Kidney glomerular epithelial cell (primary cell): Measurements from ENCODE around the gene IGF2R.
"Not testable (repeated sequence)": the region's sequence is repeated elsewhere in the genome, so short reads cannot be mapped to it uniquely, and the experiment has no call there.

ENCODE experiments used
- DNase-seq: peaks from one replicate; lab custom pipeline; 2025; lab: John Stamatoyannopoulos, UW

Gene IGF2R

GRCh38 chr6:160124007-160124406, 155.1 kb downstream of the IGF2R start:
- no peak for DNase-seq

GRCh38 chr6:160124605-160125004, 155.7 kb downstream of the IGF2R start:
- DNase-seq: no peak

- not testable (repeated sequence) for DNase-seq
These were observed 156.2 kb downstream of the IGF2R start for GRCh38 chr6:160125105-160125504.

GRCh38 chr6:160127270-160128124, 158.6 kb downstream of the IGF2R start:
- DNase-seq: no peak

- no peak for DNase-seq
These were observed 159.3 kb downstream of the IGF2R start for GRCh38 chr6:160128125-160128683.

GRCh38 chr6:160128879-160129516, 160.1 kb downstream of the IGF2R start:
- no peak for DNase-seq

- DNase-seq: no peak
These were observed 161.2 kb downstream of the IGF2R start for GRCh38 chr6:160129881-160130615.

- no peak for DNase-seq
These were observed 162.0 kb downstream of the IGF2R start for GRCh38 chr6:160130729-160131484.

- no peak for DNase-seq
These were observed 162.9 kb downstream of the IGF2R start for GRCh38 chr6:160131636-160132296.

- DNase-seq: no peak
These were observed 163.4 kb downstream of the IGF2R start for GRCh38 chr6:160132297-160132637.

GRCh38 chr6:160132776-160133338, 164.0 kb downstream of the IGF2R start:
- peak; percentile 63 for DNase-seq

GRCh38 chr6:160133441-160134336, 164.8 kb downstream of the IGF2R start:
- DNase-seq: no peak

- not testable (repeated sequence) for DNase-seq
These were observed 165.5 kb downstream of the IGF2R start for GRCh38 chr6:160134337-160134751.

- no peak for DNase-seq
These were observed 166.1 kb downstream of the IGF2R start for GRCh38 chr6:160134779-160135547.

GRCh38 chr6:160135907-160136655, 167.2 kb downstream of the IGF2R start:
- no peak for DNase-seq

GRCh38 chr6:160137130-160137988, 168.5 kb downstream of the IGF2R start:
- no peak for DNase-seq
